CD14-positive monocyte (primary cell): ENCODE results near the gene KCNS1. TPM values are rescaled to one million over a fixed set of nuclear protein-coding genes. Genes with fewer than 3 reads are reported as not detected.
A peak's percentile ranks its signal among the peaks of the same experiment; 100 is the strongest.

Experiments used
- DNase-seq, 3 donors: peaks; one replicate each; pipeline ENCODE4 v3.0.0-alpha.2; 2011 to 2022
- H2AFZ ChIP-seq: 2 replicates; pipeline ENCODE4 v1.6.0; 2012; ENCODE audit warnings: mild to moderate bottlenecking, low read depth, low read length, inconsistent platforms; ENCODE audit not compliant: insufficient read depth, poor library complexity, severe bottlenecking
- H3K27ac ChIP-seq, 2 donors: 1 replicate in 1 of 2; 2 replicates in 1 of 2; pipeline ENCODE4 v1.5.1; 2012 to 2013; ENCODE audit warnings: low read length in 2 of 2, control low read depth in 1 of 2, inconsistent platforms in 1 of 2, low read depth in 1 of 2, mild to moderate bottlenecking in 1 of 2
- H3K27me3 ChIP-seq, 2 donors: one replicate each; pipeline versions ENCODE4 v1.6.0 to v1.6.1; 2011 to 2013; ENCODE audit warnings: low read length in 2 of 2; ENCODE audit not compliant: control insufficient read depth in 2 of 2, insufficient read depth in 2 of 2
- H3K36me3 ChIP-seq, 2 donors: replicated peaks in 1 of 2; 1 replicate in 1 of 2; 2 replicates in 1 of 2; pipeline versions ENCODE4 v1.5.1 to v1.6.1; 2012 to 2013; ENCODE audit warnings: low read length in 2 of 2, control low read depth in 1 of 2, inconsistent platforms in 1 of 2, mild to moderate bottlenecking in 1 of 2; ENCODE audit not compliant: insufficient read depth in 2 of 2, control insufficient read depth in 1 of 2
- H3K4me1 ChIP-seq, 2 donors: 1 replicate in 1 of 2; 2 replicates in 1 of 2; pipeline versions ENCODE4 v1.5.1 to v1.6.1; 2012 to 2013; ENCODE audit warnings: low read length in 2 of 2, control low read depth in 1 of 2, inconsistent platforms in 1 of 2, mild to moderate bottlenecking in 1 of 2, moderate library complexity in 1 of 2; ENCODE audit not compliant: insufficient read depth in 2 of 2, control insufficient read depth in 1 of 2
- H3K4me2 ChIP-seq: replicated peaks from 2 replicates; pipeline ENCODE3; 2012; ENCODE audit warnings: low read length, moderate library complexity, mild to moderate bottlenecking; ENCODE audit not compliant: poor library complexity, severe bottlenecking; ENCODE audit errors: extremely low read depth
- H3K4me3 ChIP-seq, 3 experiments: fragments of 200-600 bp in 1 of 3; sonication (generic) in 1 of 3; replicated peaks in 1 of 3; 1 replicate in 2 of 3; 2 replicates in 1 of 3; pipeline ENCODE4 v1.5.1; 2011 to 2013; ENCODE audit warnings: low read length in 3 of 3, mild to moderate bottlenecking in 3 of 3, control low read depth in 2 of 3, low read depth in 2 of 3, inconsistent platforms in 1 of 3, moderate library complexity in 1 of 3
- H3K79me2 ChIP-seq: 2 replicates; pipeline ENCODE4 v1.6.0; 2012; ENCODE audit warnings: mild to moderate bottlenecking, control low read depth, inconsistent platforms, low read length, moderate library complexity; ENCODE audit not compliant: insufficient read depth
- H3K9ac ChIP-seq: 2 replicates; pipeline ENCODE4 v1.6.0; 2017; ENCODE audit warnings: low read length, mild to moderate bottlenecking; ENCODE audit not compliant: insufficient read depth, poor library complexity, severe bottlenecking
- H3K9me3 ChIP-seq, 2 donors: replicated peaks in 1 of 2; 1 replicate in 1 of 2; 2 replicates in 1 of 2; pipeline versions ENCODE4 v1.5.1 to v1.6.1; 2012 to 2013; ENCODE audit warnings: low read length in 2 of 2, control low read depth in 1 of 2; ENCODE audit not compliant: control insufficient read depth in 1 of 2, insufficient read depth in 1 of 2
- H4K20me1 ChIP-seq: 2 replicates; pipeline ENCODE4 v1.6.0; 2012; ENCODE audit warnings: mild to moderate bottlenecking, low read length, control low read depth, moderate library complexity; ENCODE audit not compliant: insufficient read depth
- H3K27ac Mint-ChIP-seq, 7 donors: one replicate each; pipeline ENCODE4 v1.8.0; 2020; ENCODE audit warnings: mild to moderate bottlenecking in 7 of 7, mixed read lengths in 7 of 7, moderate library complexity in 6 of 7, inconsistent platforms in 2 of 7
- H3K27me3 Mint-ChIP-seq, 3 donors: one replicate each; pipeline ENCODE4 v1.8.0; 2021 to 2022; ENCODE audit warnings: low read depth in 3 of 3, mild to moderate bottlenecking in 3 of 3, mixed read lengths in 3 of 3, moderate library complexity in 3 of 3, inconsistent platforms in 1 of 3
- H3K36me3 Mint-ChIP-seq, 2 donors: one replicate each; pipeline ENCODE4 v1.8.0; 2020; ENCODE audit warnings: mixed read lengths in 2 of 2, inconsistent platforms in 1 of 2, mild to moderate bottlenecking in 1 of 2
- H3K4me1 Mint-ChIP-seq: one replicate; pipeline ENCODE4 v1.8.0; 2020; ENCODE audit warnings: mild to moderate bottlenecking, mixed read lengths
- H3K4me3 Mint-ChIP-seq, 2 donors: one replicate each; pipeline ENCODE4 v1.8.0; 2020; ENCODE audit warnings: mild to moderate bottlenecking in 2 of 2, mixed read lengths in 2 of 2, moderate library complexity in 1 of 2
- H3K9me3 Mint-ChIP-seq, 7 donors: one replicate each; pipeline ENCODE4 v1.8.0; 2020 to 2022; ENCODE audit warnings: mixed read lengths in 7 of 7, mild to moderate bottlenecking in 6 of 7, moderate library complexity in 6 of 7, inconsistent platforms in 2 of 7
- WGBS: methylation state at CpG from one replicate; pipeline ENCODE4 v1.1.5; 2013; ENCODE audit warnings: missing lambda C conversion rate; ENCODE audit not compliant: insufficient coverage; 5-methylcytosine and 5-hydroxymethylcytosine counted together
- intact Hi-C, 2 donors: fragments of 100-400 bp; cut with micrococcal nuclease; formaldehyde crosslinking; loops; one replicate each; pipeline versions ENCODE4 v1.15.0 to v1.15.1; 2023
- polyA plus RNA-seq, 3 donors: library from polyadenylated mRNA; depleted of rRNA in 1 of 3; unstranded in 2 of 3; stranded (reverse) in 1 of 3; fragments of 300-500 nt in 2 of 3; fragments of >200 nt in 1 of 3; fragmentation: Illumina TruSeq in 2 of 3; gene quantifications; 1 replicate in 2 of 3; 2 replicates in 1 of 3; pipeline ENCODE4 v1.2.3, GENCODE V29; 2012 to 2021
- TF ChIP-seq, protein P1 (sequence below): fragments of 200-600 bp; IDR thresholded peaks from one replicate; pipeline ENCODE4 v1.8.0; 2022; ENCODE audit warnings: antibody characterized with exemption, mild to moderate bottlenecking

KCNS1 gene
- polyA plus RNA-seq, 3 donors, result 0.23 TPM; not detected in 2

DNA sequence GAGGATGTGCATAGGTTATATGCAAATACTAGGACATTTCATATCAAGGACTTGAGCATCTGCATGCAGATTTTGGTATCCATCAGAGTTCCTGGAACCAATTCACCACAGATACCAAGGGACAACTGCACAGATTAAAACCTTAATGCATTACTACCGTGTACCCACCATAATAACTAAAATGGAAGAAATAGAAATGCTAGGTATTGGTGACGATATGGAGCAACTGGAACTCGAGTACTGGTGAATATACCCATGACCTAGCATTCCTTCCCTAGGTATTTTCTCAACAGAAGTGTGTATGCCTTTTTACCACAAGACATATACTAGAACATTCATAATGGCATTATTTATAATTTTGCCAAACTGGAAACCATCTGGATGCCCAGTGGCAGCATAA is 18.5 kb downstream of the KCNS1 start:
- no peak overlapping the region for H3K9ac ChIP-seq
- H3K4me3 Mint-ChIP-seq, result no peak overlapping the region
- H3K27me3 ChIP-seq, result no peaks in the 10 kb centered on the region
- H3K36me3 ChIP-seq, result peaks cover 53 to 88% of the 10 kb centered on the region in 2 donors
- H4K20me1 ChIP-seq, result peaks cover 70% of the 10 kb centered on the region
- no peaks in the 10 kb centered on the region for H3K27me3 Mint-ChIP-seq
- TF ChIP-seq, protein P1, sequence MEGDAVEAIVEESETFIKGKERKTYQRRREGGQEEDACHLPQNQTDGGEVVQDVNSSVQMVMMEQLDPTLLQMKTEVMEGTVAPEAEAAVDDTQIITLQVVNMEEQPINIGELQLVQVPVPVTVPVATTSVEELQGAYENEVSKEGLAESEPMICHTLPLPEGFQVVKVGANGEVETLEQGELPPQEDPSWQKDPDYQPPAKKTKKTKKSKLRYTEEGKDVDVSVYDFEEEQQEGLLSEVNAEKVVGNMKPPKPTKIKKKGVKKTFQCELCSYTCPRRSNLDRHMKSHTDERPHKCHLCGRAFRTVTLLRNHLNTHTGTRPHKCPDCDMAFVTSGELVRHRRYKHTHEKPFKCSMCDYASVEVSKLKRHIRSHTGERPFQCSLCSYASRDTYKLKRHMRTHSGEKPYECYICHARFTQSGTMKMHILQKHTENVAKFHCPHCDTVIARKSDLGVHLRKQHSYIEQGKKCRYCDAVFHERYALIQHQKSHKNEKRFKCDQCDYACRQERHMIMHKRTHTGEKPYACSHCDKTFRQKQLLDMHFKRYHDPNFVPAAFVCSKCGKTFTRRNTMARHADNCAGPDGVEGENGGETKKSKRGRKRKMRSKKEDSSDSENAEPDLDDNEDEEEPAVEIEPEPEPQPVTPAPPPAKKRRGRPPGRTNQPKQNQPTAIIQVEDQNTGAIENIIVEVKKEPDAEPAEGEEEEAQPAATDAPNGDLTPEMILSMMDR, result no peak
- H3K27ac Mint-ChIP-seq, result no peak overlapping the region
- H3K36me3 Mint-ChIP-seq, result peaks cover 71 to 88% of the 10 kb centered on the region in 2 donors
- no peaks in the 10 kb centered on the region for H3K9me3 ChIP-seq
- no peaks in the 10 kb centered on the region for H3K4me1 ChIP-seq
- no CpG with 5 or more reads among the region's 3 CpGs for WGBS
- peaks cover 6% of the 10 kb centered on the region for H3K4me1 Mint-ChIP-seq
- H2AFZ ChIP-seq, result no peak overlapping the region
- no peak overlapping the region for H3K4me3 ChIP-seq
- intact Hi-C loops, result no loop called here
- no peaks in the 10 kb centered on the region for H3K79me2 ChIP-seq
- no peak for DNase-seq
- no peak overlapping the region for H3K27ac ChIP-seq
- H3K4me2 ChIP-seq, result no peak overlapping the region
- H3K9me3 Mint-ChIP-seq, result peaks cover 2 to 11% (median 5%) of the 10 kb centered on the region in 7 donors

DNA sequence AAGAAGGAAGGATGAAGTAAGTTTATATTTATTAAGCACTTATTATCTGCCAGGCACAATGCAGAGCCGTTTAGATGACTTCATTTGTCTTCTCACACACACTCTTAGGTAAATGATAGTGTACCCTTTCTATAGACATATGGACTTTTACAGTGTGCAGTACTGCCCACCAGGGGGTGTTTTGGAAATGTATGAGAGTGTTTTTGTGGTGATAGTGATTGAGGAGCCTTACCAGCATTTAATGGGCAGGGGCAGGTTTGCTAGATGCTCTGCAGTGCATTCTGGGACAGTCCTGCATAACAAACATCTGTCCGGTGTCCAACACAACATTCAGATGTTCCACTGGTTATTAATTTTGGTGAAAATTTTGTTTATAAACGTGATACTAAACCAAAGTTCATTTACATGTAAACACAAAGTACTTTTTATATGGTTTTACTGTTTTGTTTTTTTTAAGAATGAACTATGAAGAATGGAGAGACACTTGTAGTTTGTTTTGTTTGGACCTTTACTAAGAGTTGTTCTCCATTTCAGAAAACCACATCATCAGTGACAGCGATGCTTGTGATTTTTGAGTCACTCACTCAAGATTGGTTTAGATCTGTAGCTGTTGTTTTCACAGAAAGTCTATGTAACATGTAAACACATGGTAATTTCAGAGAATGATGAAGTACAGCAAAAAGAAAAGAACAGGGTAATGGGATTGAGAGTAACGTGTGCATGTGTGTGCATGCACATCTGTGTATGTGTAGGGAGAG is 19.9 kb downstream of the KCNS1 start:
- no peak overlapping the region for H3K27ac Mint-ChIP-seq
- Histone ChIP-seq H3K27me3 (no peaks in the 10 kb centered on the region), H3K4me2 (no peak overlapping the region), H3K9ac (no peak overlapping the region), H2AFZ (no peak overlapping the region), H4K20me1 (peaks cover 77% of the 10 kb centered on the region), H3K36me3 (peaks cover 65 to 91% of the 10 kb centered on the region in 2 donors), H3K9me3 (no peaks in the 10 kb centered on the region), H3K27ac (no peak overlapping the region), H3K4me3 (no peak overlapping the region), H3K4me1 (no peaks in the 10 kb centered on the region), H3K79me2 (no peaks in the 10 kb centered on the region)
- H3K9me3 Mint-ChIP-seq, result peaks cover 2 to 9% (median 5%) of the 10 kb centered on the region in 7 donors
- intact Hi-C loops, result no loop called here
- DNase-seq, result no peak
- TF ChIP-seq, protein P1, result peak; percentile 20
- peaks cover 79 to 92% of the 10 kb centered on the region in 2 donors for H3K36me3 Mint-ChIP-seq
- no peaks in the 10 kb centered on the region for H3K4me1 Mint-ChIP-seq
- 94% methylated on average over 1 of the region's 5 CpGs for WGBS
- H3K27me3 Mint-ChIP-seq, result no peaks in the 10 kb centered on the region
- H3K4me3 Mint-ChIP-seq, result no peak overlapping the region
